B cell (primary cell): ENCODE results near the gene TGFB1.

ENCODE experiments used
- EZH2 ChIP-seq: IDR thresholded peaks from 2 replicates; pipeline ENCODE4 v1.6.1; 2012; ENCODE audit warnings: borderline replicate concordance, low read depth, mild to moderate bottlenecking, moderate library complexity, low read length; ENCODE audit not compliant: insufficient read depth, poor library complexity, severe bottlenecking
- TF ChIP-seq, protein P1 (sequence below): fragments of 200-600 bp; IDR thresholded peaks from one replicate; pipeline ENCODE4 v1.8.0; 2022; ENCODE audit warnings: antibody characterized with exemption, mild to moderate bottlenecking

DNA sequence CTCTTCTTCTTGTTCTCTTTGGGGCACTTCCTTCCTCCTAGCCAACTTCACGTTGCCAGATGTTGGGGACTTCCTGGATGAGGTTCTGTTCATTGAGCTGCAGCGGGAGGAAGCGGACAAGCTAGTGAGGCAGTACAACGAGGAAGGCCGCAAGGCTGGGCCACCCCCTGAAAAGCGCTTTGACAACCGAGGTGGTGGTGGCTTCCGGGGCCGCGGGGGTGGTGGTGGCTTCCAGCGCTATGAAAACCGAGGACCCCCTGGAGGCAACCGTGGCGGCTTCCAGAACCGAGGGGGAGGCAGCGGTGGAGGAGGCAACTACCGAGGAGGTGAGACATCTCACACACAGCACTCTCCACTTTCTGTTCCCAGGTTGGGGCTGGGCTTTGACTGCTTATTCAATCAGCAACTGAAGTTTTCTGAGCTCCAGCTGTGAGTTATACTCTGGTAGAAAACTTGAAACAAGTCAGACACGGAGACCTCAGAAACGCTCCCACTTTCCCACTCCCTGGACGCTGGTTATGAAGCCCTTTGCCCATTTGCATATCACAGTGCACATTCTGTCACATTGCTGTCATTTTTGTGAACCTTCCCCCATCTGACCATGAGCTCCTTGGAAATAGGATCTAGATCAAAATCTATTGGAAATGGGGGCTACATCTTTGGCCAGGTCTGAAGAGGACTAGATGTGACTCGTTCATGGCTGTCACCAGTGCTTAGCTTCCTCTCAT, 50.9 kb downstream of the TGFB1 start:
- TF ChIP-seq, protein P1, sequence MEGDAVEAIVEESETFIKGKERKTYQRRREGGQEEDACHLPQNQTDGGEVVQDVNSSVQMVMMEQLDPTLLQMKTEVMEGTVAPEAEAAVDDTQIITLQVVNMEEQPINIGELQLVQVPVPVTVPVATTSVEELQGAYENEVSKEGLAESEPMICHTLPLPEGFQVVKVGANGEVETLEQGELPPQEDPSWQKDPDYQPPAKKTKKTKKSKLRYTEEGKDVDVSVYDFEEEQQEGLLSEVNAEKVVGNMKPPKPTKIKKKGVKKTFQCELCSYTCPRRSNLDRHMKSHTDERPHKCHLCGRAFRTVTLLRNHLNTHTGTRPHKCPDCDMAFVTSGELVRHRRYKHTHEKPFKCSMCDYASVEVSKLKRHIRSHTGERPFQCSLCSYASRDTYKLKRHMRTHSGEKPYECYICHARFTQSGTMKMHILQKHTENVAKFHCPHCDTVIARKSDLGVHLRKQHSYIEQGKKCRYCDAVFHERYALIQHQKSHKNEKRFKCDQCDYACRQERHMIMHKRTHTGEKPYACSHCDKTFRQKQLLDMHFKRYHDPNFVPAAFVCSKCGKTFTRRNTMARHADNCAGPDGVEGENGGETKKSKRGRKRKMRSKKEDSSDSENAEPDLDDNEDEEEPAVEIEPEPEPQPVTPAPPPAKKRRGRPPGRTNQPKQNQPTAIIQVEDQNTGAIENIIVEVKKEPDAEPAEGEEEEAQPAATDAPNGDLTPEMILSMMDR, result no peak
- TF ChIP-seq EZH2, result no peak
